Measurements from ENCODE around the gene STAU1. TPM values are rescaled to one million over a fixed set of nuclear protein-coding genes. Genes with fewer than 3 reads are reported as not detected.

The STAU1 gene
- total and polyA plus RNA-seq, 2 of the 13 experiments (the other 11 are each of a cell fraction or from before 2014, with no cell fraction given) = 119 to 133 TPM

GRCh38 chr20:49112596-49113274, 75.4 kb downstream of the STAU1 start:
- Histone ChIP-seq H3K36me3 (replicated peaks in 1 of 2; ENCODE audit: control insufficient read depth in 1 of 2, insufficient read depth in 2 of 2, low read length in 2 of 2) (peaks cover 36 to 51% of the 10 kb centered on the region in 2 experiments), H3K9me3 (ENCODE audit: low read length) (no peaks in the 10 kb centered on the region), H3K27me3 (ENCODE audit: control insufficient read depth in 1 of 2, insufficient read depth in 2 of 2, low read length in 2 of 2) (no peaks in the 10 kb centered on the region), H3K9ac (ENCODE audit: insufficient read depth, low read depth, low read length) (no peak overlapping the region), H3K79me2 (ENCODE audit: insufficient read depth, low read length) (no peaks in the 10 kb centered on the region), H3K4me3 (replicated peaks in 1 of 3; ENCODE audit: insufficient read depth in 1 of 3, low read depth in 2 of 3, low read length in 3 of 3) (no peak overlapping the region), H3K4me2 (ENCODE audit: low read depth, low read length) (no peak overlapping the region), H4K20me1 (ENCODE audit: insufficient read depth, low read length) (no peaks in the 10 kb centered on the region), H3K4me1 (ENCODE audit: insufficient read depth, low read length) (no peaks in the 10 kb centered on the region), H2AFZ (ENCODE audit: low read length) (no peak overlapping the region), H3K27ac (ENCODE audit: extremely low read length, insufficient read depth, low read length) (no peak overlapping the region)
- in situ Hi-C loops (cut with HindIII; ENCODE audit: extremely low pct_ligation_motif_present, low pct_unique_long_range_greater_than_20kb) (no loop called here), intact Hi-C loops (cut with micrococcal nuclease; ENCODE audit: unreplicated experiment) (no loop called here)
- DNase-seq (ENCODE audit: low spot score) (no peak), ATAC-seq (no peak), FAIRE-seq (no peak)
- no TSS peak for BruUV-seq (replicated peaks)
- TF ChIP-seq SMAD1 (CRISPR knock-in tag; IDR thresholded peaks at IDR 0.05; ENCODE audit: borderline replicate concordance, low read depth) = no peak
- TF ChIP-seq ZC3H13 (CRISPR knock-in tag; IDR thresholded peaks at IDR 0.05) = 0 out of 2 replicates have a peak, but pooled peaks have one; percentile 10
- no peak for TF ChIP-seq NR0B2 (CRISPR knock-in tag; IDR thresholded peaks at IDR 0.05)
- no peak for TF ChIP-seq PATZ1 (CRISPR knock-in tag; IDR thresholded peaks at IDR 0.05)
- no peak for TF ChIP-seq DR1 (CRISPR knock-in tag; IDR thresholded peaks at IDR 0.05)
- TF ChIP-seq ZNF644 (CRISPR knock-in tag; IDR thresholded peaks at IDR 0.05; ENCODE audit: low read depth) = no peak
- no peak for TF ChIP-seq KAT2B (IDR thresholded peaks at IDR 0.05; ENCODE audit: borderline replicate concordance, low read depth, low read length)
- TF ChIP-seq PLRG1 (conservative IDR thresholded peaks at IDR 0.05) = no peak
- TF ChIP-seq REST (IDR thresholded peaks at IDR 0.05; ENCODE audit: borderline replicate concordance in 1 of 2, low read depth in 1 of 2, low read length in 2 of 2) = no peak
- TF ChIP-seq RBM22 (optimal IDR thresholded peaks at IDR 0.05; ENCODE audit: low read length) = peak; percentile 89
- TF ChIP-seq NFIC (IDR thresholded peaks at IDR 0.05; ENCODE audit: low read length) = no peak
- TF ChIP-seq ZNF501 (CRISPR knock-in tag; IDR thresholded peaks at IDR 0.05) = peak; percentile 39; the same call in 1 of the 2 replicates
- TF ChIP-seq POLR2AphosphoS2 (IDR thresholded peaks at IDR 0.05; ENCODE audit: low read depth, low read length) = peak; percentile 61; the same call in 1 of the 2 replicates
- TF ChIP-seq ZNF672 (CRISPR knock-in tag; IDR thresholded peaks at IDR 0.05) = no peak
- TF ChIP-seq ZNF639 (CRISPR knock-in tag; conservative IDR thresholded peaks at IDR 0.05) = no peak
- TF ChIP-seq ZNF543 (CRISPR knock-in tag; IDR thresholded peaks at IDR 0.05) = 0 out of 2 replicates have a peak, but pooled peaks have one; percentile 25
- ChIA-PET POLR2A (interaction anchor here (0.6 to 0.7 kb wide), 2 partner anchors 20 to 88 kb away, joined by 3 to 4 read pairs; no protein-coding TSS in a partner anchor), CTCF (ENCODE audit: low intra/inter-chr PET ratio, low total read pairs) (no interaction called here)
- 95% methylated on average over 15 of the region's 15 CpGs for WGBS (ENCODE audit: low lambda C conversion rate)
